Esophagus squamous epithelium (tissue), 5 donors: ENCODE results near the gene CD53. TPM values are rescaled to one million over a fixed set of nuclear protein-coding genes. Genes with fewer than 3 reads are reported as not detected.

Source experiments
- DNase-seq: peaks from one replicate; lab custom pipeline; 2025; lab: John Stamatoyannopoulos, UW
- H3K27ac ChIP-seq, 4 donors: fragments of 200-600 bp; sonication (generic); one replicate each; pipeline ENCODE4 v1.5.1; 2016 to 2019; ENCODE audit warnings: mild to moderate bottlenecking in 1 of 4
- H3K27me3 ChIP-seq, 4 donors: fragments of 200-600 bp; sonication (generic); 1 replicate in 3 of 4; 2 replicates in 1 of 4; pipeline versions ENCODE4 v1.5.1 to v1.6.0; 2017 to 2021; ENCODE audit warnings: antibody characterized with exemption in 1 of 4
- H3K36me3 ChIP-seq, 3 donors: fragments of 200-600 bp; sonication (generic); one replicate each; pipeline ENCODE4 v1.5.1; 2016 to 2019
- H3K4me1 ChIP-seq, 3 donors: fragments of 200-600 bp; sonication (generic); one replicate each; pipeline ENCODE4 v1.5.1; 2017 to 2019
- H3K4me3 ChIP-seq, 4 donors: fragments of 200-600 bp; sonication (generic); 1 replicate in 3 of 4; 2 replicates in 1 of 4; pipeline ENCODE4 v1.5.1; 2016 to 2019; ENCODE audit warnings: mild to moderate bottlenecking in 2 of 4, moderate library complexity in 1 of 4
- H3K9me3 ChIP-seq, 3 donors: fragments of 200-600 bp; sonication (generic); one replicate each; pipeline ENCODE4 v1.5.1; 2016 to 2019
- POLR2A ChIP-seq, 4 donors: fragments of 450-650 bp; IDR thresholded peaks; one replicate each; pipeline ENCODE4 v1.6.1; 2017; ENCODE audit warnings: antibody characterized with exemption in 4 of 4, mild to moderate bottlenecking in 4 of 4, moderate library complexity in 3 of 4
- WGBS, 2 donors: methylation state at CpG; one replicate each; pipeline ENCODE4 v1.1.5; 2018; 5-methylcytosine and 5-hydroxymethylcytosine counted together
- intact Hi-C: fragments of 100-400 bp; cut with DNase I; formaldehyde crosslinking; loops from one replicate; pipeline ENCODE4 v1.15.0; 2022
- total RNA-seq, 4 donors: library from RNA; depleted of rRNA; stranded (reverse); fragments of >200 nt; gene quantifications; one replicate each; pipeline ENCODE4 v1.1.0, GENCODE V29; 2016
- TF ChIP-seq, protein P1 (sequence below), 6 experiments: fragments of 450-650 bp in 4 of 6; fragments of 200-600 bp in 2 of 6; sonication (generic) in 2 of 6; IDR thresholded peaks; one replicate each; pipeline ENCODE4 v1.5.1; 2016 to 2019; ENCODE audit warnings: antibody characterized with exemption in 6 of 6, mild to moderate bottlenecking in 4 of 6, moderate library complexity in 4 of 6
- donor health status: DM: yes; HTN: yes; CAD: no.

CD53 gene
- total RNA-seq, 4 donors from 2014 or later: 6.6 to 31.1 (median 17.7) TPM

DNA sequence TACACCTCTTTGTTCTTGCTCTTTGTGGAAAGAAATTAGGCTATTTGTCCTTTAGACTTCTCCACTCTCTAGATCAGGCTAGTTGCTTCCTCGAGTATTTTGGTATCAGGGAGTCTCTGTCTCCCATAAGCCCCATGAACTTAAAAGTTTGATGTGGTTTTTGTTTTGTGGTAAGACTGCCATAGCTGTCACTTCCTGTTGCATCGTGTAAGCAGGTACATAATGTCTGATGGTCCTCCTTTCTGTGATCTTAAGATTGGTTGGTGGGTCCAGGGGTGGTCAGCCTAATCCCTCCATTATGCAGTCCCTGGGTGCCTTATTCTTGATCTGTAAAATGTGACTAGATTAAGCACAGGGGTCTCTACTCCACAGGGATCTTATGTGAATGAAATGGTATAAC, 23.1 kb downstream of the CD53 start:
- Histone ChIP-seq H3K4me1 (no peaks in the 10 kb centered on the region), H3K27me3 (no peaks in the 10 kb centered on the region), H3K36me3 (no peaks in the 10 kb centered on the region), H3K4me3 (no peak overlapping the region), H3K9me3 (no peaks in the 10 kb centered on the region), H3K27ac (no peak overlapping the region)
- WGBS, 2 donors: 32 to 53% methylated on average over 2 of the region's 2 CpGs
- no peak for DNase-seq
- TF ChIP-seq, protein P1, sequence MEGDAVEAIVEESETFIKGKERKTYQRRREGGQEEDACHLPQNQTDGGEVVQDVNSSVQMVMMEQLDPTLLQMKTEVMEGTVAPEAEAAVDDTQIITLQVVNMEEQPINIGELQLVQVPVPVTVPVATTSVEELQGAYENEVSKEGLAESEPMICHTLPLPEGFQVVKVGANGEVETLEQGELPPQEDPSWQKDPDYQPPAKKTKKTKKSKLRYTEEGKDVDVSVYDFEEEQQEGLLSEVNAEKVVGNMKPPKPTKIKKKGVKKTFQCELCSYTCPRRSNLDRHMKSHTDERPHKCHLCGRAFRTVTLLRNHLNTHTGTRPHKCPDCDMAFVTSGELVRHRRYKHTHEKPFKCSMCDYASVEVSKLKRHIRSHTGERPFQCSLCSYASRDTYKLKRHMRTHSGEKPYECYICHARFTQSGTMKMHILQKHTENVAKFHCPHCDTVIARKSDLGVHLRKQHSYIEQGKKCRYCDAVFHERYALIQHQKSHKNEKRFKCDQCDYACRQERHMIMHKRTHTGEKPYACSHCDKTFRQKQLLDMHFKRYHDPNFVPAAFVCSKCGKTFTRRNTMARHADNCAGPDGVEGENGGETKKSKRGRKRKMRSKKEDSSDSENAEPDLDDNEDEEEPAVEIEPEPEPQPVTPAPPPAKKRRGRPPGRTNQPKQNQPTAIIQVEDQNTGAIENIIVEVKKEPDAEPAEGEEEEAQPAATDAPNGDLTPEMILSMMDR (IDR thresholded peaks at IDR 0.05): no peak
- no peak for TF ChIP-seq POLR2A (IDR thresholded peaks at IDR 0.05)
- intact Hi-C loops: no loop called here

DNA sequence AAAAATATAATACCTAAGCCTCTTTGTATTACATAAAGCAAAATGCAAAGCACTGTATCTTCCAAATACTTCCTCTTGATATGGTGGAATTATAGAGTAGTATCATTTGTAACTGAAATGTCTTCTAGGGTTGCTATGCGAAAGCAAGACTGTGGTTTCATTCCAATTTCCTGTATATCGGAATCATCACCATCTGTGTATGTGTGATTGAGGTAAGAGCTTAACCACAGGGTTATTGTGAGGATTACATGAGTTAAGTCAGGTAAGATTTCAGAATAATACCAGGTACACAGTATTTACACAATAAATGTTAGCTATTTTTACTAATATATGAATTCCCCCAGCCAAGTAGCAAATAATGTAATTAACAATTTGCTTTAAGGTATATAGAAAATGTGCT, 24.7 kb downstream of the CD53 start:
- H3K4me3 ChIP-seq: no peak overlapping the region
- intact Hi-C loops: no loop called here
- WGBS, 2 donors: 70 to 77% methylated on average over 2 of the region's 2 CpGs
- TF ChIP-seq, protein P1 (IDR thresholded peaks at IDR 0.05): no peak
- TF ChIP-seq POLR2A (IDR thresholded peaks at IDR 0.05): no peak
- no peaks in the 10 kb centered on the region for H3K4me1 ChIP-seq
- DNase-seq: no peak
- no peaks in the 10 kb centered on the region for H3K9me3 ChIP-seq
- no peak overlapping the region for H3K27ac ChIP-seq
- no peaks in the 10 kb centered on the region for H3K36me3 ChIP-seq
- H3K27me3 ChIP-seq: no peaks in the 10 kb centered on the region

DNA sequence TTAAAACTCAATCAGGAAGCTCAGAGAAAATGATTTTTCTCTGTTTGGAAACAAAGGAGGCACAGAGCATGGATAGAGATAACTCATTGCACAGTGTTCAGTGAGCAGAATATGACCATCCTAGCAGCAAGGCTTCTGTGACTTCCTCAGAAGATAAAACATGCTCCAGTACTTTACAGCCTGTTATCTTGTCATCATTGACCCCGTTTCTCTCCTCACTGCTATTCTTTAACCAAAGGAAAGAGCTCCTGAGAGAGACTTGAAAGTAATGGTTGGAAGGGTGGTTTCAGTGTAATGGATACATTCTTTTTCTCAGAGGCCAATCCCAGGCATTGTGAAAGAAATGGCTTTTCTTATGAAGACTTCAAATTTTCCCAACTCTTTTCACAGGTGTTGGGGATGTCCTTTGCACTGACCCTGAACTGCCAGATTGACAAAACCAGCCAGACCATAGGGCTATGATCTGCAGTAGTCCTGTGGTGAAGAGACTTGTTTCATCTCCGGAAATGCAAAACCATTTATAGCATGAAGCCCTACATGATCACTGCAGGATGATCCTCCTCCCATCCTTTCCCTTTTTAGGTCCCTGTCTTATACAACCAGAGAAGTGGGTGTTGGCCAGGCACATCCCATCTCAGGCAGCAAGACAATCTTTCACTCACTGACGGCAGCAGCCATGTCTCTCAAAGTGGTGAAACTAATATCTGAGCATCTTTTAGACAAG, 25.9 kb downstream of the CD53 start:
- intact Hi-C loops: no loop called here
- TF ChIP-seq, protein P1 (IDR thresholded peaks at IDR 0.05): no peak
- TF ChIP-seq POLR2A (IDR thresholded peaks at IDR 0.05): no peak
- no peak overlapping the region for H3K27ac ChIP-seq
- WGBS, 2 donors: 38 to 69% methylated on average over 2 to 3 of the region's 3 CpGs
- H3K4me3 ChIP-seq: no peak overlapping the region
- no peak for DNase-seq
- H3K9me3 ChIP-seq: no peaks in the 10 kb centered on the region
- H3K27me3 ChIP-seq: no peaks in the 10 kb centered on the region
- H3K36me3 ChIP-seq: no peaks in the 10 kb centered on the region
- H3K4me1 ChIP-seq: no peaks in the 10 kb centered on the region

DNA sequence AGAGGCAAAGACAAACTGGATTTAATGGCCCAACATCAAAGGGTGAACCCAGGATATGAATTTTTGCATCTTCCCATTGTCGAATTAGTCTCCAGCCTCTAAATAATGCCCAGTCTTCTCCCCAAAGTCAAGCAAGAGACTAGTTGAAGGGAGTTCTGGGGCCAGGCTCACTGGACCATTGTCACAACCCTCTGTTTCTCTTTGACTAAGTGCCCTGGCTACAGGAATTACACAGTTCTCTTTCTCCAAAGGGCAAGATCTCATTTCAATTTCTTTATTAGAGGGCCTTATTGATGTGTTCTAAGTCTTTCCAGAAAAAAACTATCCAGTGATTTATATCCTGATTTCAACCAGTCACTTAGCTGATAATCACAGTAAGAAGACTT, 26.5 kb downstream of the CD53 start:
- intact Hi-C loops: no loop called here
- no peaks in the 10 kb centered on the region for H3K36me3 ChIP-seq
- H3K4me3 ChIP-seq: no peak overlapping the region
- H3K4me1 ChIP-seq: no peaks in the 10 kb centered on the region
- no peak for DNase-seq
- no peaks in the 10 kb centered on the region for H3K27me3 ChIP-seq
- H3K9me3 ChIP-seq: no peaks in the 10 kb centered on the region
- TF ChIP-seq POLR2A (IDR thresholded peaks at IDR 0.05): no peak
- TF ChIP-seq, protein P1 (IDR thresholded peaks at IDR 0.05): no peak
- 88 to 92% methylated on average over 1 of the region's 1 CpG for WGBS, 2 donors
- no peak overlapping the region for H3K27ac ChIP-seq

DNA sequence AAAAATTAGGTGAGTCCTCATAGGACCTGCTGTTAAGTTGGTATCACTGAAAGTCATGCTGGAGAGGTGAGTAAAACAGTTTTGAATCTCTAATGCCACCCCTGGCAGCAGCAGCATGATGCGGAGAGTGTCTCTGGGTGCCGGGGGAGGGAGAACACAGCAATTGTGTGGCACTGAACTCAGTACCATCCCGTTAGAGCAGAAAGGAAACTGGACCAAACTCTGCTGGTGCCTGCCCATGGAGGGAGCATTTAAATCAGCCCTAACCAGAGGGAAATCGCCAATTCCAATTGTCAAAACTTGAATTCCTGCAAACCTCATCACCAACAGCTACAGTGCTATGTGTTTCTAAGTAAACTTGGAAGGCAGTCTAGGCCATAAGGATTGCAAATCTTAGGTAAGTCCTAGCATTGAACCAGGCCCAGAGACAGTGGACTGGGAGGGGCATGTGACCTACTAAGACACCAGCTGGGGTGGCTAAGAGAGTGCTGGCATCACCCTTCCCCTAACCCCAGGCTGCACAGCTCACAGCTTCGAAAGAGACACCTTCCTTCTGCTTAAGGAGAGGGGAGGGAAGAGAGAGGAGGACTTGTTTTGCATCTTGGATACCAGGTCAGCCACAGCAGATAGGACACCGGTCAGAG, 30.0 kb downstream of the CD53 start:
- H3K9me3 ChIP-seq: no peaks in the 10 kb centered on the region
- no peak for DNase-seq
- intact Hi-C loops: no loop called here
- no peak overlapping the region for H3K4me3 ChIP-seq
- TF ChIP-seq POLR2A (IDR thresholded peaks at IDR 0.05): no peak
- TF ChIP-seq, protein P1 (IDR thresholded peaks at IDR 0.05): no peak
- no peaks in the 10 kb centered on the region for H3K27me3 ChIP-seq
- H3K36me3 ChIP-seq: no peaks in the 10 kb centered on the region
- H3K4me1 ChIP-seq: no peaks in the 10 kb centered on the region
- 67 to 74% methylated on average over 4 to 6 of the region's 6 CpGs for WGBS, 2 donors
- H3K27ac ChIP-seq: no peak overlapping the region
